CD4-positive, alpha-beta T cell (primary cell): Measurements from ENCODE around the gene VPS39. TPM values are rescaled to one million over a fixed set of nuclear protein-coding genes. Genes with fewer than 3 reads are reported as not detected.

Experiments
- ATAC-seq: fragments of 200-7000 bp; cut with Tn5 transposase; one replicate; pipeline ENCODE4 v1.10.0; 2022; ENCODE audit warnings: mild to moderate bottlenecking; ENCODE audit not compliant: poor library complexity
- CTCF ChIA-PET: fragments of 350-600 bp; sonication (Branson Sonifier 250); formaldehyde crosslinking; loops from one replicate; lab custom pipeline; 2021; ENCODE audit warnings: antibody characterized with exemption, inconsistent platforms; lab: Charles Lee
- POLR2A ChIA-PET: fragments of 350-600 bp; sonication (Branson Sonifier 250); formaldehyde crosslinking; loops from one replicate; lab custom pipeline; 2021; ENCODE audit warnings: antibody characterized with exemption, inconsistent platforms; lab: Charles Lee
- DNase-seq, 14 experiments: peaks; one replicate each; pipeline ENCODE4 v3.0.0-alpha.2; 2013 to 2020; ENCODE audit warnings: mixed read lengths in 2 of 14
- H3K27ac ChIP-seq, 2 donors: one replicate each; pipeline versions ENCODE4 v1.5.1 to v1.7.0; 2013; ENCODE audit warnings: low read length in 2 of 2, low read depth in 1 of 2, mild to moderate bottlenecking in 1 of 2
- H3K27me3 ChIP-seq, 2 experiments: 1 replicate in 1 of 2; 2 replicates in 1 of 2; pipeline versions ENCODE4 v1.6.1 to v1.7.0; 2013; ENCODE audit warnings: low read length in 2 of 2, control low read depth in 1 of 2, mild to moderate bottlenecking in 1 of 2, moderate library complexity in 1 of 2; ENCODE audit not compliant: insufficient read depth in 2 of 2, control insufficient read depth in 1 of 2
- H3K36me3 ChIP-seq: one replicate; pipeline ENCODE4 v1.6.1; 2013; ENCODE audit warnings: low read length, control low read depth; ENCODE audit not compliant: insufficient read depth
- H3K4me1 ChIP-seq: one replicate; pipeline ENCODE4 v1.6.1; 2013; ENCODE audit warnings: low read length, control low read depth; ENCODE audit not compliant: insufficient read depth
- H3K4me3 ChIP-seq: one replicate; pipeline ENCODE4 v1.5.1; 2013; ENCODE audit warnings: mild to moderate bottlenecking, low read length, moderate library complexity
- H3K9me3 ChIP-seq, 2 experiments: 1 replicate in 1 of 2; 2 replicates in 1 of 2; pipeline versions ENCODE4 v1.6.1 to v1.7.0; 2013; ENCODE audit warnings: low read length in 2 of 2, mild to moderate bottlenecking in 2 of 2, control low read depth in 1 of 2, moderate library complexity in 1 of 2; ENCODE audit not compliant: control insufficient read depth in 1 of 2, insufficient read depth in 1 of 2
- H3K27ac Mint-ChIP-seq: one replicate; pipeline ENCODE4 v1.8.0; 2020; ENCODE audit warnings: mixed read lengths
- H3K27me3 Mint-ChIP-seq: one replicate; pipeline ENCODE4 v1.8.0; 2021; ENCODE audit warnings: mixed read lengths
- H3K36me3 Mint-ChIP-seq: one replicate; pipeline ENCODE4 v1.8.0; 2021; ENCODE audit warnings: low read depth, mixed read lengths
- H3K4me1 Mint-ChIP-seq: one replicate; pipeline ENCODE4 v1.8.0; 2021; ENCODE audit warnings: low read depth, mixed read lengths
- H3K4me3 Mint-ChIP-seq: one replicate; pipeline ENCODE4 v1.8.0; 2020; ENCODE audit warnings: mild to moderate bottlenecking, mixed read lengths
- H3K9me3 Mint-ChIP-seq: one replicate; pipeline ENCODE4 v1.8.0; 2020; ENCODE audit warnings: mixed read lengths
- intact Hi-C, 2 experiments: fragments of 100-400 bp; cut with DNase I in 1 of 2; cut with micrococcal nuclease in 1 of 2; formaldehyde crosslinking; loops; one replicate each; pipeline versions ENCODE4 v1.15.1 to v1.9.0; 2023 to 2025; cut with DNase I, micrococcal nuclease
- total RNA-seq, 174 experiments: library from RNA in 2 of 174; stranded (reverse) in 2 of 174; gene quantifications; one replicate each; pipeline ENCODE4 v1.2.3 and lab custom pipeline; 2021 to 2026
- TF ChIP-seq, protein P1 (sequence below): fragments of 200-600 bp; IDR thresholded peaks from one replicate; pipeline ENCODE4 v1.8.0; 2022; ENCODE audit warnings: antibody characterized with exemption, mild to moderate bottlenecking

Gene VPS39
- total RNA-seq, 2 experiments from 2014 or later = 73.4 to 82.5 TPM

DNA sequence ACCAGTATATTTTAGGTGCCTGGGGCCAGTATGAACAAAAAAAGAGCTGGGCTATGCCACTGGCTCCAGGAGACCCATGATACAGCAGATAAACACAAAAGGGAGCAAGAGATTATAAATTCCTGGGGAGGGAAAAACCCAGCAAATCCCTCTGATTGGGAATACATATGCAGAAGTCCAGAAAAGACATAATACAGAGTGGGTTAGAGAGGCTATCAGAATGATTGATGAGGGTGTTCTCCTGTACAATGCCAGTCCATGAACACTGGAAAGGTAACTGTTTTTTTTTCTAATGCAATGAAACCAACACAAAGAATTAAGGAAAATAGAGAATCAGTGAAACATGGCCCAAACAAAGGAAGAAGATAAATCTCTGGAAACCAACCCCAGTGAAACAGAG is 5.4 kb upstream of the VPS39 start:
- ChIA-PET POLR2A (interaction anchor here (1.2 kb wide), 1 partner anchor 60 kb away, joined by 3 read pairs; the partner anchor contains the start of gene TMEM87A), CTCF (no interaction called here)
- Mint-ChIP-seq H3K4me1 (no peaks in the 10 kb centered on the region), H3K36me3 (peaks cover 88% of the 10 kb centered on the region), H3K27me3 (no peaks in the 10 kb centered on the region), H3K9me3 (no peaks in the 10 kb centered on the region), H3K4me3 (no peak overlapping the region), H3K27ac (no peak overlapping the region)
- ATAC-seq (no peak), DNase-seq (no peak)
- peaks cover 68% of the 10 kb centered on the region for H3K36me3 ChIP-seq
- TF ChIP-seq, protein P1, sequence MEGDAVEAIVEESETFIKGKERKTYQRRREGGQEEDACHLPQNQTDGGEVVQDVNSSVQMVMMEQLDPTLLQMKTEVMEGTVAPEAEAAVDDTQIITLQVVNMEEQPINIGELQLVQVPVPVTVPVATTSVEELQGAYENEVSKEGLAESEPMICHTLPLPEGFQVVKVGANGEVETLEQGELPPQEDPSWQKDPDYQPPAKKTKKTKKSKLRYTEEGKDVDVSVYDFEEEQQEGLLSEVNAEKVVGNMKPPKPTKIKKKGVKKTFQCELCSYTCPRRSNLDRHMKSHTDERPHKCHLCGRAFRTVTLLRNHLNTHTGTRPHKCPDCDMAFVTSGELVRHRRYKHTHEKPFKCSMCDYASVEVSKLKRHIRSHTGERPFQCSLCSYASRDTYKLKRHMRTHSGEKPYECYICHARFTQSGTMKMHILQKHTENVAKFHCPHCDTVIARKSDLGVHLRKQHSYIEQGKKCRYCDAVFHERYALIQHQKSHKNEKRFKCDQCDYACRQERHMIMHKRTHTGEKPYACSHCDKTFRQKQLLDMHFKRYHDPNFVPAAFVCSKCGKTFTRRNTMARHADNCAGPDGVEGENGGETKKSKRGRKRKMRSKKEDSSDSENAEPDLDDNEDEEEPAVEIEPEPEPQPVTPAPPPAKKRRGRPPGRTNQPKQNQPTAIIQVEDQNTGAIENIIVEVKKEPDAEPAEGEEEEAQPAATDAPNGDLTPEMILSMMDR = no peak
- H3K27ac ChIP-seq = no peak overlapping the region
- H3K4me1 ChIP-seq = peaks cover 3% of the 10 kb centered on the region
- H3K9me3 ChIP-seq = no peaks in the 10 kb centered on the region
- H3K27me3 ChIP-seq = no peaks in the 10 kb centered on the region
- intact Hi-C loops = no loop called here
- H3K4me3 ChIP-seq = no peak overlapping the region

DNA sequence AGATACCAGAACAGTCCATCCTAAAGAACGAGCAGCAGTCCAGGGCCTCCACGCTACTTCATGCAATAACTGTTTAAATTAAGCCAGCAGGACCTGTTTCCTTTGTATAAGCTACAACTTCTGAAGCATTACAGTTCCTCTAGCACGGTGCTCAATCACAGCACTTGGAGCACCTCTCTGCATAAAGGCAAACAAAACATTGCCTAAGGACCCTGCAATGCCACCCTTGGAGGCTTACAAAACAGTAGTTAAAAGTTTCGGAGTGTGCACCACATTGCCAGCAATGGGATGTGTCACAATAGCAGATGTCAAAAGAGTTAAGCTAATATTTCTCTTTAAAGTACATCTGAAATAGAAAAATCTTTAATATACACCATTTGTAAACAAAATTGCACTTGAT is 2.6 kb upstream of the VPS39 start:
- H3K36me3 Mint-ChIP-seq = peaks cover 69% of the 10 kb centered on the region
- DNase-seq = no peak
- CTCF ChIA-PET = no interaction called here
- H3K4me3 ChIP-seq = no peak overlapping the region
- H3K27me3 Mint-ChIP-seq = no peaks in the 10 kb centered on the region
- H3K4me1 ChIP-seq = peaks cover 23% of the 10 kb centered on the region
- peaks cover 42% of the 10 kb centered on the region for H3K36me3 ChIP-seq
- no peak overlapping the region for H3K27ac ChIP-seq
- TF ChIP-seq, protein P1 = no peak
- H3K27ac Mint-ChIP-seq = no peak overlapping the region
- H3K4me3 Mint-ChIP-seq = no peak overlapping the region
- intact Hi-C loops = no loop called here
- POLR2A ChIA-PET = no interaction called here
- no peak for ATAC-seq
- H3K27me3 ChIP-seq = no peaks in the 10 kb centered on the region
- H3K9me3 ChIP-seq = no peaks in the 10 kb centered on the region
- H3K4me1 Mint-ChIP-seq = peaks cover 26% of the 10 kb centered on the region
- H3K9me3 Mint-ChIP-seq = no peaks in the 10 kb centered on the region

DNA sequence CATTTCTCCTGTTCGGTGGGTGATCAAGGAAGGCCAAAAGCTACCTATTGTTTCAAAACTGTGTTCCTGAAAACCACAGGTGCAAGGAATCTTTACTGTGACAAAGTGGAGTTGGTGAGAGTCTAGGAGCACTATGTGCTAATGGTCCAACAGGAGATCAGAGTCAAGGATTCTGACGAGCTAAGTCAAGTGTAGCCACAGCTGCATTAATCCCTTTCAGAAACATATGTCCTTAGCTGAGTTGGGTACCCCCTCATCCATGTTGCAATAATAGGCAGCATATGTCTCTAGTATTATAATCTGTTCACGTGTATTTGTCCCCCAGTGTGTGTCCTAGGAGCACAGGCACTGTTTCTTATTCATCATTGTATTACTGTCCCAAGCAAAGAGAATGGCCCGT is 1.7 kb downstream of the VPS39 start:
- no peak for DNase-seq
- Mint-ChIP-seq H3K27me3 (no peaks in the 10 kb centered on the region), H3K36me3 (peaks cover 47% of the 10 kb centered on the region), H3K27ac (peak overlapping the region; percentile 77), H3K4me1 (peaks cover 61% of the 10 kb centered on the region), H3K9me3 (no peaks in the 10 kb centered on the region), H3K4me3 (peak overlapping the region; percentile 82)
- peaks cover 28% of the 10 kb centered on the region for H3K36me3 ChIP-seq
- no peaks in the 10 kb centered on the region for H3K9me3 ChIP-seq
- ChIA-PET CTCF (no interaction called here), POLR2A (interaction anchor here (3.6 kb wide), 1 partner anchor 67 kb away, joined by 40 read pairs; the partner anchor contains the start of genes GANC and TMEM87A)
- no peaks in the 10 kb centered on the region for H3K27me3 ChIP-seq
- ATAC-seq = no peak
- peaks cover 31% of the 10 kb centered on the region for H3K4me1 ChIP-seq
- no peak overlapping the region for H3K4me3 ChIP-seq
- TF ChIP-seq, protein P1 = no peak
- intact Hi-C loops = loop anchor here (5.0 to 10.0 kb wide), 2 partner anchors 66 to 288 kb away; partner anchors contain the start of genes GANC (in 1 of the 2), SNAP23 (in 1 of the 2), TMEM87A (in 1 of the 2) and ZNF106 (in 1 of the 2)
- no peak overlapping the region for H3K27ac ChIP-seq
